ENCODE measurements around the gene MAPK12.

DNA sequence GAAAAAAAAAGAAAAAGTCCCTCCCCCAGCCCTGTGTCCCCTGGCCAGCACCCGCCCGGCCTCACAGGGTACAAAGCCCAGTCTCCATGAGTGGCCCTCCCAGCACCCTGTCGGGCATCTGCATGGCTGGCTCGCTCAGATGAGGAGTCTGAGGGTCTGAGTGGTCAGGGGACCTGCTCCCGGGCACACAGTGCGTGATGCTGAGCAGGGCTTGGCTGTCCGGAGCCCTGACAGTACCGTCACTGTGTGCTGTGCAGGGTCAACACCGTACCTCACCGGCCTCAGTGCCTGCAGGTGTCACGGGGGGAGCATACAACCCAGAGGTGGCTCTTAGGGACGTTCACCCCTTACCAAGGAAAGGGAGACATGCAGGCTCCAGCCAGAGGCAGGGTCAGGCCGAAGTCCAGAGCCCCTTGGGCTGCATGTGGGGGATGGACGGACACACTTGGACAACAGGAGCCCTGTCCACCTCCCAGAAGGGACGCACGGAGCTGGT, 49.5 kb upstream of the MAPK12 start:
- TF ChIP-seq, protein P1, sequence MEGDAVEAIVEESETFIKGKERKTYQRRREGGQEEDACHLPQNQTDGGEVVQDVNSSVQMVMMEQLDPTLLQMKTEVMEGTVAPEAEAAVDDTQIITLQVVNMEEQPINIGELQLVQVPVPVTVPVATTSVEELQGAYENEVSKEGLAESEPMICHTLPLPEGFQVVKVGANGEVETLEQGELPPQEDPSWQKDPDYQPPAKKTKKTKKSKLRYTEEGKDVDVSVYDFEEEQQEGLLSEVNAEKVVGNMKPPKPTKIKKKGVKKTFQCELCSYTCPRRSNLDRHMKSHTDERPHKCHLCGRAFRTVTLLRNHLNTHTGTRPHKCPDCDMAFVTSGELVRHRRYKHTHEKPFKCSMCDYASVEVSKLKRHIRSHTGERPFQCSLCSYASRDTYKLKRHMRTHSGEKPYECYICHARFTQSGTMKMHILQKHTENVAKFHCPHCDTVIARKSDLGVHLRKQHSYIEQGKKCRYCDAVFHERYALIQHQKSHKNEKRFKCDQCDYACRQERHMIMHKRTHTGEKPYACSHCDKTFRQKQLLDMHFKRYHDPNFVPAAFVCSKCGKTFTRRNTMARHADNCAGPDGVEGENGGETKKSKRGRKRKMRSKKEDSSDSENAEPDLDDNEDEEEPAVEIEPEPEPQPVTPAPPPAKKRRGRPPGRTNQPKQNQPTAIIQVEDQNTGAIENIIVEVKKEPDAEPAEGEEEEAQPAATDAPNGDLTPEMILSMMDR (conservative IDR thresholded peaks at IDR 0.05) = no peak
- TF ChIP-seq ZFX (IDR thresholded peaks at IDR 0.05) = no peak
